ENCODE data around the gene SHH.
"Not testable (repeated sequence)": the region's sequence is repeated elsewhere in the genome, so short reads cannot be mapped to it uniquely, and the experiment has no call there.

Gene SHH

GRCh38 chr7:155818820-155819168 lies 6.5 kb upstream of the SHH start:
- DNase-seq, result no peak

- DNase-seq, result no peak
These were observed 6.0 kb upstream of the SHH start for GRCh38 chr7:155818154-155818819.

- DNase-seq, result not testable (repeated sequence)
These were observed 5.3 kb upstream of the SHH start for GRCh38 chr7:155817515-155817914.

- DNase-seq, result no peak
These were observed 4.7 kb upstream of the SHH start for GRCh38 chr7:155816996-155817395.

GRCh38 chr7:155816192-155816508 lies 3.9 kb upstream of the SHH start:
- no peak for DNase-seq

GRCh38 chr7:155815332-155816191 lies 3.3 kb upstream of the SHH start:
- DNase-seq, result no peak

- no peak for DNase-seq
These were observed 2.3 kb upstream of the SHH start for GRCh38 chr7:155814316-155815276.

GRCh38 chr7:155813546-155814315 lies 1.5 kb upstream of the SHH start:
- no peak for DNase-seq

GRCh38 chr7:155813125-155813524 lies 862 bp upstream of the SHH start:
- DNase-seq, result no peak

GRCh38 chr7:155811560-155811894 lies 736 bp downstream of the SHH start:
- DNase-seq, result no peak

- DNase-seq, result no peak
These were observed 1.3 kb downstream of the SHH start for GRCh38 chr7:155810770-155811559.

GRCh38 chr7:155809947-155810769 lies 2.1 kb downstream of the SHH start:
- DNase-seq, result no peak

GRCh38 chr7:155809332-155809946 lies 2.8 kb downstream of the SHH start:
- no peak for DNase-seq

- DNase-seq, result no peak
These were observed 3.5 kb downstream of the SHH start for GRCh38 chr7:155808549-155809331.

GRCh38 chr7:155807789-155808548 lies 4.3 kb downstream of the SHH start:
- no peak for DNase-seq

- no peak for DNase-seq
These were observed 5.1 kb downstream of the SHH start for GRCh38 chr7:155807065-155807671.

GRCh38 chr7:155806096-155806871 lies 6.0 kb downstream of the SHH start:
- DNase-seq, result no peak

- DNase-seq, result no peak
These were observed 6.5 kb downstream of the SHH start for GRCh38 chr7:155805826-155806095.
